Astrocyte of the spinal cord (primary cell): ENCODE data around the gene MOCOS.

ENCODE experiments used
- DNase-seq: peaks from one replicate; pipeline ENCODE4 v3.0.0; 2011; ENCODE audit warnings: low read depth, low spot score
- H3K4me3 ChIP-seq: 2 replicates; pipeline ENCODE4 v1.5.1; 2011; ENCODE audit warnings: low read depth, mild to moderate bottlenecking, low read length, moderate library complexity
- CTCF ChIP-seq: IDR thresholded peaks from 2 replicates; pipeline ENCODE4 v1.5.1; 2012; ENCODE audit warnings: low read depth, mild to moderate bottlenecking, low read length, inconsistent platforms
- in situ Hi-C: cut with HindIII; loops from 2 replicates; pipeline ENCODE4 v1.10.0; 2017; ENCODE audit warnings: low sequenced_read_pairs

MOCOS gene

GRCh38 chr18:36284671-36285295 lies 97.5 kb downstream of the MOCOS start:
- peak; percentile 74 for DNase-seq
- in situ Hi-C loops: no loop called here
- peak; percentile 78 for TF ChIP-seq CTCF
- H3K4me3 ChIP-seq: no peak overlapping the region

GRCh38 chr18:36287653-36288052 lies 100.4 kb downstream of the MOCOS start:
- in situ Hi-C loops: no loop called here
- no peak overlapping the region for H3K4me3 ChIP-seq
- no peak for TF ChIP-seq CTCF
- no peak for DNase-seq

- no peak overlapping the region for H3K4me3 ChIP-seq
- in situ Hi-C loops: no loop called here
- no peak for TF ChIP-seq CTCF
- DNase-seq: no peak
Measured at GRCh38 chr18:36288689-36289088, 101.4 kb downstream of the MOCOS start.

GRCh38 chr18:36294031-36294430 lies 106.7 kb downstream of the MOCOS start:
- no peak overlapping the region for H3K4me3 ChIP-seq
- in situ Hi-C loops: no loop called here
- DNase-seq: no peak
- TF ChIP-seq CTCF: no peak

GRCh38 chr18:36295214-36295613 lies 107.9 kb downstream of the MOCOS start:
- no peak for TF ChIP-seq CTCF
- no peak for DNase-seq
- H3K4me3 ChIP-seq: no peak overlapping the region
- in situ Hi-C loops: no loop called here

- DNase-seq: no peak
- TF ChIP-seq CTCF: no peak
- H3K4me3 ChIP-seq: no peak overlapping the region
- in situ Hi-C loops: no loop called here
Measured at GRCh38 chr18:36295880-36296301, 108.6 kb downstream of the MOCOS start.
